ENCODE results near the gene LGR6.

LGR6 gene

DNA sequence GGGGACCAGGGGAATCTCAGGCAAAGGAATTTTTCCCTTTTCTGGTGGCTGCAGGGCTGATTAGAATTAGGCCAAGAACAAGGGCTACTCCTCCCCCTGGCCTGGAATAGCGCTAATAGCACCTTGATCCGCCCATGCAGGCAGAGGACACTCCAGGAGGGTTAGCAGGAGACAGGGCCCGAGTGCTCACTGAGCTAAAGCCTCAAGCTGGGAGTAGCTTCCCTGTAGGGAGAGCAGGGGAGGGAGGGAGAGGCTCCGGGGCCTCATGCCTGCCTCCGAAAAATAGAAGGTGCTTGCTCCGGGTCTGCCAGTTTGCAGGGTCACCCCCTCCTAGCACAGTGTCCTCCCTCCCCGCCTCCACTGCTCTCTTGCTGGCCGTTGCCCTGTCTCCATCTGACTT is 37.0 kb upstream of the LGR6 start:
- H3K79me2 ChIP-seq (ENCODE audit: insufficient read depth, low read length), result peaks cover 95% of the 10 kb centered on the region
- peak overlapping the region; percentile 98 for H3K4me3 ChIP-seq (ENCODE audit: low read length, poor library complexity, severe bottlenecking)
- H3K9ac ChIP-seq (ENCODE audit: low read depth, low read length, poor library complexity, severe bottlenecking), result peak overlapping the region; percentile 100
- peaks cover 68% of the 10 kb centered on the region for H4K20me1 ChIP-seq (ENCODE audit: insufficient read depth, low read length, poor library complexity, severe bottlenecking)
- peaks cover 7% of the 10 kb centered on the region; the same call in 1 of the 2 replicates for H3F3A ChIP-seq (ENCODE audit: low read depth)
- H3K36me3 ChIP-seq (ENCODE audit: insufficient read depth, low read length), result peaks cover 54% of the 10 kb centered on the region
- TF ChIP-seq, protein P1, sequence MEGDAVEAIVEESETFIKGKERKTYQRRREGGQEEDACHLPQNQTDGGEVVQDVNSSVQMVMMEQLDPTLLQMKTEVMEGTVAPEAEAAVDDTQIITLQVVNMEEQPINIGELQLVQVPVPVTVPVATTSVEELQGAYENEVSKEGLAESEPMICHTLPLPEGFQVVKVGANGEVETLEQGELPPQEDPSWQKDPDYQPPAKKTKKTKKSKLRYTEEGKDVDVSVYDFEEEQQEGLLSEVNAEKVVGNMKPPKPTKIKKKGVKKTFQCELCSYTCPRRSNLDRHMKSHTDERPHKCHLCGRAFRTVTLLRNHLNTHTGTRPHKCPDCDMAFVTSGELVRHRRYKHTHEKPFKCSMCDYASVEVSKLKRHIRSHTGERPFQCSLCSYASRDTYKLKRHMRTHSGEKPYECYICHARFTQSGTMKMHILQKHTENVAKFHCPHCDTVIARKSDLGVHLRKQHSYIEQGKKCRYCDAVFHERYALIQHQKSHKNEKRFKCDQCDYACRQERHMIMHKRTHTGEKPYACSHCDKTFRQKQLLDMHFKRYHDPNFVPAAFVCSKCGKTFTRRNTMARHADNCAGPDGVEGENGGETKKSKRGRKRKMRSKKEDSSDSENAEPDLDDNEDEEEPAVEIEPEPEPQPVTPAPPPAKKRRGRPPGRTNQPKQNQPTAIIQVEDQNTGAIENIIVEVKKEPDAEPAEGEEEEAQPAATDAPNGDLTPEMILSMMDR (conservative IDR thresholded peaks at IDR 0.05; ENCODE audit: low read length), result no peak
- no peak for TF ChIP-seq EZH2phosphoT487 (IDR thresholded peaks at IDR 0.05; ENCODE audit: borderline replicate concordance)
- peak overlapping the region; percentile 96 for H3K4me2 ChIP-seq (ENCODE audit: low read depth, low read length, poor library complexity, severe bottlenecking)
- no peaks in the 10 kb centered on the region for H3K9me2 ChIP-seq (replicated peaks; ENCODE audit: low read depth, low read length)
- no peak overlapping the region for H2AFZ ChIP-seq (ENCODE audit: low read length)
- no peaks in the 10 kb centered on the region for H3K27me3 ChIP-seq (ENCODE audit: insufficient read depth, low read length, poor library complexity, severe bottlenecking)
- peaks cover 69% of the 10 kb centered on the region for H3K4me1 ChIP-seq (ENCODE audit: insufficient read depth, low read length, poor library complexity, severe bottlenecking)
- H3K9me3 ChIP-seq (ENCODE audit: insufficient read depth, low read depth, low read length), result no peaks in the 10 kb centered on the region

DNA sequence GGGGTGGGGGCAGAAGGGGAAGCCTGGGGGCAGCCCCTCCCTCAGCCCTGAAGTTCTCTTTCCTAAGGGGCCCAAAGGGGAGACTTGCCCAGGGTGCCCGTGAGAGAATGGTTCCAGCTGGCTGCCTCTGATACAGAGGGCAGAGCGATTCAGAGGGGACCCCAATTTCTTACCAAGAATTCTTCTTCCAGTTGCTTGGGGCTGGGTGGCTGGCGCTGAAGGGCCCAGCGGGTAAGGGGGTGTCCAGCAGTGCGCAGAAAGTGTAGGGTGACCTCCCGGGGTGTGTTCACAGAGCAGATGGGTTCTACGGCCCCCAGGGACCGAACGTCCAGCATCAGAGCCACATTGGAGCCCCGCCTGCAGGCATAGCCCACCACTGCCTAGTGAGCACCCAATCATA is 35.7 kb upstream of the LGR6 start:
- Histone ChIP-seq H4K20me1 (ENCODE audit: insufficient read depth, low read length, poor library complexity, severe bottlenecking) (peaks cover 61% of the 10 kb centered on the region), H3K4me1 (ENCODE audit: insufficient read depth, low read length, poor library complexity, severe bottlenecking) (peaks cover 71% of the 10 kb centered on the region), H3K4me2 (ENCODE audit: low read depth, low read length, poor library complexity, severe bottlenecking) (peak overlapping the region; percentile 96), H3K36me3 (ENCODE audit: insufficient read depth, low read length) (peaks cover 40% of the 10 kb centered on the region), H3K79me2 (ENCODE audit: insufficient read depth, low read length) (peaks cover 89% of the 10 kb centered on the region), H3K9me3 (ENCODE audit: insufficient read depth, low read depth, low read length) (no peaks in the 10 kb centered on the region), H3F3A (ENCODE audit: low read depth) (peaks cover 10% of the 10 kb centered on the region), H3K27me3 (ENCODE audit: insufficient read depth, low read length, poor library complexity, severe bottlenecking) (no peaks in the 10 kb centered on the region), H2AFZ (ENCODE audit: low read length) (no peak overlapping the region), H3K4me3 (ENCODE audit: low read length, poor library complexity, severe bottlenecking) (peak overlapping the region; percentile 98), H3K9ac (ENCODE audit: low read depth, low read length, poor library complexity, severe bottlenecking) (peak overlapping the region; percentile 100), H3K9me2 (replicated peaks; ENCODE audit: low read depth, low read length) (no peaks in the 10 kb centered on the region)
- no peak for TF ChIP-seq EZH2phosphoT487 (IDR thresholded peaks at IDR 0.05; ENCODE audit: borderline replicate concordance)
- TF ChIP-seq, protein P1 (conservative IDR thresholded peaks at IDR 0.05; ENCODE audit: low read length), result no peak

DNA sequence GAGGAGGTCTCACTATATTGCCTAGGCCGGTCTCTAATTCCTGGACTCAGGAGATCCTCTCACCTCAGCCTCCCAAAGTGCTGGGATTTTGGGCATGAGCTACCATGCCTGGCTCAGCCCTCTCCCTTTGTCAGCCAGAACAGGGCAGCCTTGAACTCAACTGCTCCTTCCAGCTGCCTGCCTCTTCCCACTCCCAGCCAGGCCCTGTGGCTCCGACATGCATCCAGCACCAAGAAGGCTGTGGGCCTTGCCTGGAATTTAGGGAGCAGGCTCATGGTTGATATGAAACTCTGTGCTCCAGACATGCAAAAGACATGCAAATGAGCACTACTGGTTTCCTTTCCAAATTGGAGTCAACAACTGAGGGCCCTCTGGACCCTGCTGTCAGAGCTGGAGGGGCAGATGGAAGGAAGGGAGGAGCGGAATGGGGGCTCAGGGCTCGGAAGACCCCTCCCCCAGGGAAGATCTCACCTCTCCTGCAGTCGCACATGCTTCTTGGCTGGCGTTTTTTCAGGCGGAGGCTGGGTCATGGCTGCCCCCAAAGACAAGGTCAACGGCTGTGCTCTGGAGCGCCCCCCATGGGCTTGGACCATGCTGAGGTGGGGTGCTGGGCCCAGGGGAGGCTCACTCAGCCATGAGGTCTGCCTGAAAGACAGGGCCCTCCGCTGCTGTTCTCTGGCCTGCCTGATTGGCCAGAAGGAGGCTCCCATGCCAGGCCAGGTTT is 34.6 kb upstream of the LGR6 start:
- Histone ChIP-seq H3F3A (ENCODE audit: low read depth) (peaks cover 10% of the 10 kb centered on the region), H3K79me2 (ENCODE audit: insufficient read depth, low read length) (peaks cover 86% of the 10 kb centered on the region), H3K9ac (ENCODE audit: low read depth, low read length, poor library complexity, severe bottlenecking) (peak overlapping the region; percentile 100), H4K20me1 (ENCODE audit: insufficient read depth, low read length, poor library complexity, severe bottlenecking) (peaks cover 52% of the 10 kb centered on the region), H3K4me1 (ENCODE audit: insufficient read depth, low read length, poor library complexity, severe bottlenecking) (peaks cover 75% of the 10 kb centered on the region), H3K4me2 (ENCODE audit: low read depth, low read length, poor library complexity, severe bottlenecking) (peak overlapping the region; percentile 96), H3K9me2 (replicated peaks; ENCODE audit: low read depth, low read length) (no peaks in the 10 kb centered on the region), H3K27me3 (ENCODE audit: insufficient read depth, low read length, poor library complexity, severe bottlenecking) (no peaks in the 10 kb centered on the region), H2AFZ (ENCODE audit: low read length) (no peak overlapping the region), H3K36me3 (ENCODE audit: insufficient read depth, low read length) (peaks cover 30% of the 10 kb centered on the region), H3K9me3 (ENCODE audit: insufficient read depth, low read depth, low read length) (no peaks in the 10 kb centered on the region), H3K4me3 (ENCODE audit: low read length, poor library complexity, severe bottlenecking) (peak overlapping the region; percentile 98)
- TF ChIP-seq EZH2phosphoT487 (IDR thresholded peaks at IDR 0.05; ENCODE audit: borderline replicate concordance), result no peak
- TF ChIP-seq, protein P1 (conservative IDR thresholded peaks at IDR 0.05; ENCODE audit: low read length), result peak; percentile 84

Measured in Loucy (cell line).